HepG2 (cell line): Measurements from ENCODE around the gene NKD1. TPM values are rescaled to one million over a fixed set of nuclear protein-coding genes. Genes with fewer than 3 reads are reported as not detected.

Source experiments
- ATAC-seq: fragments of 200-7000 bp; cut with Tn5 transposase; 3 replicates; pipeline ENCODE4 v1.9.1; 2020; ENCODE audit warnings: mild to moderate bottlenecking, moderate library complexity
- BruUV-seq: library from RNA; stranded (reverse); fragments of 400-500 nt; replicated peaks from 2 replicates; lab custom pipeline; 2021; lab: Mats Ljungman, UMichigan
- CTCF ChIA-PET: fragments of 300-600 bp; formaldehyde crosslinking; extraction: SDS; loops from one replicate; lab custom pipeline; 2021; ENCODE audit warnings: low total read pairs, inconsistent platforms, low intra/inter-chr PET ratio; lab: Yijun Ruan, JAX
- POLR2A ChIA-PET: fragments of 350-600 bp; sonication (Branson Sonifier 250); formaldehyde crosslinking; loops from one replicate; lab custom pipeline; 2020; ENCODE audit warnings: antibody characterized with exemption, inconsistent platforms; lab: Yijun Ruan, JAX
- DNase-seq: peaks from one replicate; pipeline ENCODE4 v3.0.0-alpha.2; 2015; ENCODE audit warnings: low spot score
- FAIRE-seq: peaks from 3 replicates; lab custom pipeline; 2011; peaks lifted over from hg19 to GRCh38; lab: Jason Lieb, UNC
- H2AFZ ChIP-seq: one replicate; pipeline ENCODE4 v1.6.1; 2011; ENCODE audit warnings: low read length, inconsistent platforms
- H3K27ac ChIP-seq: fragments of 300-600 bp; 3 replicates; pipeline ENCODE4 v1.8.0; 2011; ENCODE audit warnings: mixed run types, mild to moderate bottlenecking, mixed read lengths, low read length, inconsistent platforms; ENCODE audit not compliant: insufficient read depth; ENCODE audit errors: extremely low read length
- H3K27me3 ChIP-seq, 2 experiments: fragments of 200-600 bp in 1 of 2; 2 replicates in 1 of 2; 3 replicates in 1 of 2; pipeline versions ENCODE4 v1.6.0 to v1.8.0; 2011; ENCODE audit warnings: low read length in 2 of 2, mild to moderate bottlenecking in 2 of 2, moderate library complexity in 2 of 2, inconsistent platforms in 1 of 2; ENCODE audit not compliant: insufficient read depth in 2 of 2, control insufficient read depth in 1 of 2
- H3K36me3 ChIP-seq, 2 experiments: fragments of 200-600 bp in 1 of 2; replicated peaks in 1 of 2; 2 replicates in 1 of 2; 3 replicates in 1 of 2; pipeline versions ENCODE4 v1.5.1 to v1.8.0; 2011; ENCODE audit warnings: low read length in 2 of 2, inconsistent platforms in 1 of 2; ENCODE audit not compliant: insufficient read depth in 2 of 2, control insufficient read depth in 1 of 2
- H3K4me1 ChIP-seq: 2 replicates; pipeline ENCODE4 v1.5.1; 2012; ENCODE audit warnings: low read length, inconsistent platforms; ENCODE audit not compliant: insufficient read depth
- H3K4me2 ChIP-seq: 2 replicates; pipeline ENCODE4 v1.6.0; 2011; ENCODE audit warnings: low read depth, low read length, inconsistent platforms
- H3K4me3 ChIP-seq, 3 experiments: fragments of 200-600 bp in 1 of 3; sonication (generic), shearing (Covaris generic) in 1 of 3; replicated peaks in 1 of 3; 2 replicates each; pipeline ENCODE4 v1.5.1; 2011 to 2016; ENCODE audit warnings: low read length in 3 of 3, inconsistent platforms in 2 of 3, low read depth in 2 of 3, mild to moderate bottlenecking in 2 of 3, control low read depth in 1 of 3, mixed read lengths in 1 of 3; ENCODE audit not compliant: insufficient read depth in 1 of 3
- H3K79me2 ChIP-seq: one replicate; pipeline ENCODE4 v1.6.1; 2011; ENCODE audit warnings: low read length, inconsistent platforms; ENCODE audit not compliant: insufficient read depth
- H3K9ac ChIP-seq: 2 replicates; pipeline ENCODE4 v1.6.0; 2011; ENCODE audit warnings: mild to moderate bottlenecking, low read depth, low read length, inconsistent platforms; ENCODE audit not compliant: insufficient read depth
- H3K9me3 ChIP-seq: 2 replicates; pipeline ENCODE4 v1.5.1; 2012; ENCODE audit warnings: mild to moderate bottlenecking, low read length
- H4K20me1 ChIP-seq: 2 replicates; pipeline ENCODE4 v1.6.0; 2011; ENCODE audit warnings: inconsistent platforms, mild to moderate bottlenecking, low read length, moderate library complexity; ENCODE audit not compliant: insufficient read depth
- AGO2 ChIP-seq: fragments of 200-400 bp; formaldehyde crosslinking; optimal IDR thresholded peaks from 2 replicates; pipeline ENCODE3; 2017; ENCODE audit warnings: mild to moderate bottlenecking, low read depth, low read length, moderate library complexity
- FOXP1 ChIP-seq, 2 experiments: fragments of 450-650 bp in 1 of 2; IDR thresholded peaks; 2 replicates each; pipeline ENCODE4 v1.6.1; 2017 to 2018; ENCODE audit warnings: antibody characterized with exemption in 1 of 2
- KMT2A ChIP-seq: sonication (generic); formaldehyde crosslinking; IDR thresholded peaks from 2 replicates; pipeline ENCODE4 v1.4.0; 2020; ENCODE audit warnings: missing genetic modification reagents
- LCORL ChIP-seq, 2 experiments: fragments of 450-650 bp in 1 of 2; sonication (generic) in 1 of 2; formaldehyde crosslinking in 1 of 2; IDR thresholded peaks; 2 replicates each; pipeline versions ENCODE4 v1.5.0 to v1.6.1; 2017 to 2020; ENCODE audit warnings: antibody characterized with exemption in 1 of 2, missing genetic modification reagents in 1 of 2
- MTA1 ChIP-seq: sonication (generic); formaldehyde crosslinking; IDR thresholded peaks from 2 replicates; pipeline ENCODE4 v1.4.0; 2020; ENCODE audit warnings: missing genetic modification reagents, mild to moderate bottlenecking, borderline replicate concordance
- RBFOX2 ChIP-seq: fragments of 200-400 bp; formaldehyde crosslinking; IDR thresholded peaks from 2 replicates; pipeline ENCODE4 v1.6.1; 2017; ENCODE audit warnings: low read depth, mild to moderate bottlenecking, low read length
- SIN3A ChIP-seq: IDR thresholded peaks from 2 replicates; pipeline ENCODE4 v1.6.1; 2011; ENCODE audit warnings: low read depth, mild to moderate bottlenecking, control low read depth, low read length, borderline replicate concordance
- SP1 ChIP-seq, 2 experiments: fragments of 450-650 bp in 1 of 2; sonication (generic) in 1 of 2; formaldehyde crosslinking in 1 of 2; IDR thresholded peaks; 2 replicates each; pipeline versions ENCODE4 v1.4.0 to v1.6.1; 2016 to 2020; ENCODE audit warnings: missing genetic modification reagents in 1 of 2
- ZMYM3 ChIP-seq: sonication (generic); formaldehyde crosslinking; IDR thresholded peaks from 2 replicates; pipeline ENCODE4 v1.5.1; 2020; ENCODE audit warnings: mild to moderate bottlenecking, missing genetic modification reagents
- WGBS: methylation state at CpG from one replicate; pipeline ENCODE4 v1.1.6; 2017; ENCODE audit warnings: low lambda C conversion rate; 5-methylcytosine and 5-hydroxymethylcytosine counted together
- in situ Hi-C: cut with HindIII; loops from 2 replicates; pipeline ENCODE4 v1.10.0; 2017; ENCODE audit warnings: low pct_unique_long_range_greater_than_20kb; ENCODE audit not compliant: extremely low pct_ligation_motif_present
- intact Hi-C: fragments of 100-400 bp; cut with micrococcal nuclease; formaldehyde crosslinking; loops from one replicate; pipeline ENCODE4 v1.10.0; 2022; ENCODE audit not compliant: unreplicated experiment
- polyA plus RNA-seq, 8 experiments: library from polyadenylated mRNA; depleted of rRNA in 3 of 8; stranded (reverse) in 7 of 8; unstranded in 1 of 8; fragments of >200 nt; fragmentation: Illumina TruSeq in 4 of 8; extraction: Trizol in 4 of 8; gene quantifications; 2 replicates each; pipeline versions ENCODE4 v1.2.1 to v1.2.3, GENCODE V29; 2011 to 2016; ENCODE audit warnings: low read depth in 4 of 8, missing spikeins in 1 of 8, mixed read lengths in 1 of 8; ENCODE audit not compliant: insufficient read depth in 1 of 8
- total RNA-seq, 5 experiments: library from RNA; depleted of rRNA; stranded (reverse); fragments of >200 nt; fragmentation: Illumina TruSeq; extraction: Trizol; gene quantifications; 2 replicates each; pipeline ENCODE4 v1.2.3, GENCODE V29; 2016; ENCODE audit warnings: low read depth in 1 of 5
- TF ChIP-seq, protein P1 (sequence below): IDR thresholded peaks from 2 replicates; pipeline ENCODE4 v1.6.1; 2016; ENCODE audit warnings: mild to moderate bottlenecking
- TF ChIP-seq, protein P2 (sequence below): sonication (generic); formaldehyde crosslinking; IDR thresholded peaks from 2 replicates; pipeline ENCODE4 v1.5.1; 2020; ENCODE audit warnings: mild to moderate bottlenecking, missing genetic modification reagents, moderate library complexity
- TF ChIP-seq, protein P3 (sequence below): sonication (generic); formaldehyde crosslinking; IDR thresholded peaks from 2 replicates; pipeline ENCODE4 v1.8.0; 2022; ENCODE audit warnings: missing genetic modification reagents, mild to moderate bottlenecking, moderate library complexity, borderline replicate concordance
- TF ChIP-seq, protein P4 (sequence below): sonication (generic); formaldehyde crosslinking; IDR thresholded peaks from 2 replicates; pipeline ENCODE4 v1.8.1; 2023; ENCODE audit warnings: missing genetic modification reagents, mild to moderate bottlenecking, borderline replicate concordance

The NKD1 gene
- total and polyA plus RNA-seq, 2 of the 13 experiments (the other 11 are each of a cell fraction or from before 2014, with no cell fraction given): 70.4 to 121 TPM

DNA sequence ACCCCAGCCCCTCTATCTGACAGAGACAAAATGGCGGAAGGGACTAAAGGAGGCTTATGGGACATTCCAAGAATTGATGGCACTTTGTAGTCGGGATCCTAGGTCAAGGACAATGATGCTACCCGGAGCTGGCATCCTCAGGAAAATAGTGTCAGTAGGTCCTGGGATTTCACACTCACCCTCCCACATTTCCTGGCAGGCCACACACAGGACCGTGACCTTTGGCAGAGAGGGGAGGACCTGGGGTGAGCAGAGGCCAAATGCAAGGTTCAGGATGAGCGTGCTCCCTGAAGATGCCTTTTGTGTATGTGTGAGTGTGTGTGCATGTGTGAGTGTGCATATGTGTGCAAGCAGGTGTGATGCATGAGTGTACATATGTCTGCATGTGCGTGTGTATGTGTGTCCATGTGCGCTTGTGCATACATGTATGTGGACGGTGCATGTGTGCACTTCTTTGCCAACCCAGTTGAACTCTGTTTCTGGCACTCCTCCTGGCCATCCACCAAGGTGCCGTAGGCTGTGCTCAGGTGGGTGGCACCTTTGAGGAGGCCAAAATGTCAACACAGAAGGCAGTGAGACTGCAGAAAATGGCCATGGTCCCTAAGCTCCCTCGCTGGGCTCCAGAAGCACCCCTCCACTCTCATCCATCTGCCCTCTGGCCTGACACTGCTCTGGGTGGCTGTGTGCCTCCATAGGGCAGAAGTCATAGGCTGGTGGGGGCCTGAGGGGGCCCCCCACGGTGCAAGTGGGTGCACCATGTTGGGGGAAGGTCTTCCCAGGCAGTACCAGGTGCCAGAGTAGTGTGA, 72.7 kb downstream of the NKD1 start (continued):
- TF ChIP-seq, protein P1, sequence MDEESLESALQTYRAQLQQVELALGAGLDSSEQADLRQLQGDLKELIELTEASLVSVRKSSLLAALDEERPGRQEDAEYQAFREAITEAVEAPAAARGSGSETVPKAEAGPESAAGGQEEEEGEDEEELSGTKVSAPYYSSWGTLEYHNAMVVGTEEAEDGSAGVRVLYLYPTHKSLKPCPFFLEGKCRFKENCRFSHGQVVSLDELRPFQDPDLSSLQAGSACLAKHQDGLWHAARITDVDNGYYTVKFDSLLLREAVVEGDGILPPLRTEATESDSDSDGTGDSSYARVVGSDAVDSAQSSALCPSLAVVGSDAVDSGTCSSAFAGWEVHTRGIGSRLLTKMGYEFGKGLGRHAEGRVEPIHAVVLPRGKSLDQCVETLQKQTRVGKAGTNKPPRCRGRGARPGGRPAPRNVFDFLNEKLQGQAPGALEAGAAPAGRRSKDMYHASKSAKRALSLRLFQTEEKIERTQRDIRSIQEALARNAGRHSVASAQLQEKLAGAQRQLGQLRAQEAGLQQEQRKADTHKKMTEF (CRISPR knock-in tag): no peak
- TF ChIP-seq FOXP1 (IDR thresholded peaks at IDR 0.05): no peak
- no peak for TF ChIP-seq FOXP1 (CRISPR knock-in tag; IDR thresholded peaks at IDR 0.05)

DNA sequence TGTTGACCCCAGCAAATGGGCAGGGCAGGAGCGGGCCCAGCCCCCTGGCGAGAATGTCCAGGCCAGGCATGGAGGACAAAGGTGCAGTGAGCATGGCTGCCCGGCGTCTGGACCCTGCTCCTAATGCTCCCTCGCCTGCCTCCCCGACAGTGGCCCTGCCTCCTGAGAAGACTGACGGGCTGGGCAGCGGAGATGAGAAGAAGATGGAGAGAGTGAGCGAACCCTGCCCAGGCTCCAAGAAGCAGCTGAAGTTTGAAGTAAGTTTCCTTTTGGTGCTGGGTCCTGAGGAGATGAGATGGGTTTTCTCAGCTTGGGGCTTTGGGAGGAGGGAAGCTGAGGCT, 73.2 kb downstream of the NKD1 start:
- CTCF ChIA-PET: no interaction called here
- Histone ChIP-seq H3K27me3 (no peaks in the 10 kb centered on the region), H3K4me2 (no peak overlapping the region), H3K27ac (no peak overlapping the region), H4K20me1 (peaks cover 82% of the 10 kb centered on the region), H3K79me2 (peaks cover 16% of the 10 kb centered on the region), H3K9ac (no peak overlapping the region), H3K9me3 (no peaks in the 10 kb centered on the region), H3K4me3 (no peak overlapping the region), H3K36me3 (peaks cover 87 to 99% of the 10 kb centered on the region in 2 experiments), H2AFZ (no peak overlapping the region), H3K4me1 (peaks cover 48% of the 10 kb centered on the region)
- POLR2A ChIA-PET: no interaction called here
- 98% methylated on average over 9 of the region's 9 CpGs for WGBS
- intact Hi-C loops: no loop called here
- in situ Hi-C loops: no loop called here
- no peak for DNase-seq
- ATAC-seq: no peak
- no peak for FAIRE-seq
- no TSS peak for BruUV-seq
- TF ChIP-seq, protein P2, sequence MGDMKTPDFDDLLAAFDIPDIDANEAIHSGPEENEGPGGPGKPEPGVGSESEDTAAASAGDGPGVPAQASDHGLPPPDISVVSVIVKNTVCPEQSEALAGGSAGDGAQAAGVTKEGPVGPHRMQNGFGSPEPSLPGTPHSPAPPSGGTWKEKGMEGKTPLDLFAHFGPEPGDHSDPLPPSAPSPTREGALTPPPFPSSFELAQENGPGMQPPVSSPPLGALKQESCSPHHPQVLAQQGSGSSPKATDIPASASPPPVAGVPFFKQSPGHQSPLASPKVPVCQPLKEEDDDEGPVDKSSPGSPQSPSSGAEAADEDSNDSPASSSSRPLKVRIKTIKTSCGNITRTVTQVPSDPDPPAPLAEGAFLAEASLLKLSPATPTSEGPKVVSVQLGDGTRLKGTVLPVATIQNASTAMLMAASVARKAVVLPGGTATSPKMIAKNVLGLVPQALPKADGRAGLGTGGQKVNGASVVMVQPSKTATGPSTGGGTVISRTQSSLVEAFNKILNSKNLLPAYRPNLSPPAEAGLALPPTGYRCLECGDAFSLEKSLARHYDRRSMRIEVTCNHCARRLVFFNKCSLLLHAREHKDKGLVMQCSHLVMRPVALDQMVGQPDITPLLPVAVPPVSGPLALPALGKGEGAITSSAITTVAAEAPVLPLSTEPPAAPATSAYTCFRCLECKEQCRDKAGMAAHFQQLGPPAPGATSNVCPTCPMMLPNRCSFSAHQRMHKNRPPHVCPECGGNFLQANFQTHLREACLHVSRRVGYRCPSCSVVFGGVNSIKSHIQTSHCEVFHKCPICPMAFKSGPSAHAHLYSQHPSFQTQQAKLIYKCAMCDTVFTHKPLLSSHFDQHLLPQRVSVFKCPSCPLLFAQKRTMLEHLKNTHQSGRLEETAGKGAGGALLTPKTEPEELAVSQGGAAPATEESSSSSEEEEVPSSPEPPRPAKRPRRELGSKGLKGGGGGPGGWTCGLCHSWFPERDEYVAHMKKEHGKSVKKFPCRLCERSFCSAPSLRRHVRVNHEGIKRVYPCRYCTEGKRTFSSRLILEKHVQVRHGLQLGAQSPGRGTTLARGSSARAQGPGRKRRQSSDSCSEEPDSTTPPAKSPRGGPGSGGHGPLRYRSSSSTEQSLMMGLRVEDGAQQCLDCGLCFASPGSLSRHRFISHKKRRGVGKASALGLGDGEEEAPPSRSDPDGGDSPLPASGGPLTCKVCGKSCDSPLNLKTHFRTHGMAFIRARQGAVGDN (CRISPR knock-in tag): 0 out of 2 replicates have a peak, but pooled peaks have one; percentile 28
- TF ChIP-seq SP1 (IDR thresholded peaks at IDR 0.05) (no peak), SP1 (CRISPR knock-in tag; IDR thresholded peaks at IDR 0.05) (no peak), SIN3A (no peak), AGO2 (peak; percentile 90), LCORL (IDR thresholded peaks at IDR 0.05) (no peak), LCORL (CRISPR knock-in tag; IDR thresholded peaks at IDR 0.05) (no peak), ZMYM3 (CRISPR knock-in tag) (no peak), RBFOX2 (0 out of 2 replicates have a peak, but pooled peaks have one; percentile 37), MTA1 (CRISPR knock-in tag) (0 out of 2 replicates have a peak, but pooled peaks have one; percentile 3), KMT2A (0 out of 2 replicates have a peak, but pooled peaks have one; percentile 9)
- TF ChIP-seq, protein P3, sequence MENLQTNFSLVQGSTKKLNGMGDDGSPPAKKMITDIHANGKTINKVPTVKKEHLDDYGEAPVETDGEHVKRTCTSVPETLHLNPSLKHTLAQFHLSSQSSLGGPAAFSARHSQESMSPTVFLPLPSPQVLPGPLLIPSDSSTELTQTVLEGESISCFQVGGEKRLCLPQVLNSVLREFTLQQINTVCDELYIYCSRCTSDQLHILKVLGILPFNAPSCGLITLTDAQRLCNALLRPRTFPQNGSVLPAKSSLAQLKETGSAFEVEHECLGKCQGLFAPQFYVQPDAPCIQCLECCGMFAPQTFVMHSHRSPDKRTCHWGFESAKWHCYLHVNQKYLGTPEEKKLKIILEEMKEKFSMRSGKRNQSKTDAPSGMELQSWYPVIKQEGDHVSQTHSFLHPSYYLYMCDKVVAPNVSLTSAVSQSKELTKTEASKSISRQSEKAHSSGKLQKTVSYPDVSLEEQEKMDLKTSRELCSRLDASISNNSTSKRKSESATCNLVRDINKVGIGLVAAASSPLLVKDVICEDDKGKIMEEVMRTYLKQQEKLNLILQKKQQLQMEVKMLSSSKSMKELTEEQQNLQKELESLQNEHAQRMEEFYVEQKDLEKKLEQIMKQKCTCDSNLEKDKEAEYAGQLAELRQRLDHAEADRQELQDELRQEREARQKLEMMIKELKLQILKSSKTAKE (CRISPR knock-in tag): no peak; the same call in 1 of the 2 replicates
- TF ChIP-seq, protein P4, sequence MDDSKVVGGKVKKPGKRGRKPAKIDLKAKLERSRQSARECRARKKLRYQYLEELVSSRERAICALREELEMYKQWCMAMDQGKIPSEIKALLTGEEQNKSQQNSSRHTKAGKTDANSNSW (CRISPR knock-in tag): no peak
